Measurements from ENCODE around the gene TXNDC8.

TXNDC8 gene

GRCh38 chr9:110327716-110328115 is 9.9 kb downstream of the TXNDC8 start:
- DNase-seq (ENCODE audit: low spot score), result no peak

- DNase-seq (ENCODE audit: low spot score), result no peak
Measured at GRCh38 chr9:110323818-110324217, 13.8 kb downstream of the TXNDC8 start.

GRCh38 chr9:110320651-110321445 is 16.8 kb downstream of the TXNDC8 start:
- no peak for DNase-seq (ENCODE audit: low spot score)

- no peak for DNase-seq (ENCODE audit: low spot score)
Measured at GRCh38 chr9:110319781-110320492, 17.7 kb downstream of the TXNDC8 start.

- DNase-seq (ENCODE audit: low spot score), result no peak
Measured at GRCh38 chr9:110317911-110318310, 19.8 kb downstream of the TXNDC8 start.

- peak; percentile 67 for DNase-seq (ENCODE audit: low spot score)
Measured at GRCh38 chr9:110316261-110317075, 21.2 kb downstream of the TXNDC8 start.

GRCh38 chr9:110311978-110312377 is 25.7 kb downstream of the TXNDC8 start:
- DNase-seq (ENCODE audit: low spot score), result peak; percentile 17

GRCh38 chr9:110309681-110310080 is 28.0 kb downstream of the TXNDC8 start:
- DNase-seq (ENCODE audit: low spot score), result no peak

GRCh38 chr9:110308633-110309038 is 29.0 kb downstream of the TXNDC8 start:
- DNase-seq (ENCODE audit: low spot score), result peak; percentile 60

- no peak for DNase-seq (ENCODE audit: low spot score)
Measured at GRCh38 chr9:110307191-110307590, 30.5 kb downstream of the TXNDC8 start.

GRCh38 chr9:110303133-110303532 is 34.5 kb downstream of the TXNDC8 start:
- DNase-seq (ENCODE audit: low spot score), result no peak

GRCh38 chr9:110298043-110298605 is 39.5 kb downstream of the TXNDC8 start:
- no peak for DNase-seq (ENCODE audit: low spot score)

GRCh38 chr9:110293248-110293647 is 44.4 kb downstream of the TXNDC8 start:
- DNase-seq (ENCODE audit: low spot score), result no peak

- no peak for DNase-seq (ENCODE audit: low spot score)
Measured at GRCh38 chr9:110291921-110292557, 45.6 kb downstream of the TXNDC8 start.

- no peak for DNase-seq (ENCODE audit: low spot score)
Measured at GRCh38 chr9:110290001-110290400, 47.7 kb downstream of the TXNDC8 start.

GRCh38 chr9:110288503-110288902 is 49.2 kb downstream of the TXNDC8 start:
- DNase-seq (ENCODE audit: low spot score), result no peak

GRCh38 chr9:110287289-110287680 is 50.4 kb downstream of the TXNDC8 start:
- DNase-seq (ENCODE audit: low spot score), result no peak

GRCh38 chr9:110284211-110284844 is 53.3 kb downstream of the TXNDC8 start:
- no peak for DNase-seq (ENCODE audit: low spot score)

GRCh38 chr9:110283751-110284150 is 53.9 kb downstream of the TXNDC8 start:
- no peak for DNase-seq (ENCODE audit: low spot score)

GRCh38 chr9:110282739-110283081 is 55.0 kb downstream of the TXNDC8 start:
- no peak for DNase-seq (ENCODE audit: low spot score)

- DNase-seq (ENCODE audit: low spot score), result no peak
Measured at GRCh38 chr9:110282018-110282738, 55.5 kb downstream of the TXNDC8 start.

Data from NAMALWA (cell line).